LNCaP clone FGC (cell line): ENCODE data around the gene SEMA4D.
A peak's percentile ranks its signal among the peaks of the same experiment; 100 is the strongest.
"Not testable (repeated sequence)": the region's sequence is repeated elsewhere in the genome, so short reads cannot be mapped to it uniquely, and the experiment has no call there.

Experiments
- DNase-seq: peaks from one replicate; pipeline ENCODE4 v3.0.0-alpha.2; 2011; ENCODE audit warnings: low read depth
- H3K4me3 ChIP-seq: 2 replicates; pipeline ENCODE4 v1.5.1; 2011; ENCODE audit warnings: mild to moderate bottlenecking, low read depth, low read length, control low read depth
- TF ChIP-seq, protein P1 (sequence below): IDR thresholded peaks from 2 replicates; pipeline ENCODE4 v1.5.1; 2012; ENCODE audit warnings: mild to moderate bottlenecking; ENCODE audit not compliant: control insufficient read depth, insufficient read depth; ENCODE audit errors: extremely low read depth

SEMA4D gene

DNA sequence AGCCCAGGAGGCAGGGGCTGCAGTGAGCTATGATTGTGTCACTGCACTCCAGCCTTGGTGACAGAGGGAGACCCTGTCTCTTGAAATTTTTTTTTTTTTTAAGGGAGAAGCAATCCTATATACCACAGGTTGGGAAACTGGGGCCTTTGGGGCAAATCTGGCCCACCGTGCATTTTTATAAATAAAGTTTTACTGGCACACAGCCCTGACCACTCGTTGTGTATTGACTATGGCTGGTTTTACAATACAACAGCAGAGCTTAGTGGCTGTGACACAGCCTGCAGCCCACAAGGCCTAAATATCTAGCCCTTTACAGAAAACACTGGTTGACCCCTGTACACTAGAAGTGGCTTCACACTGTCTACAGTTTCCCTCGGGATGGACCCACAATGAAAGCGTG lies 121.6 kb downstream of the SEMA4D start:
- DNase-seq = no peak
- H3K4me3 ChIP-seq = no peak overlapping the region
- TF ChIP-seq, protein P1, sequence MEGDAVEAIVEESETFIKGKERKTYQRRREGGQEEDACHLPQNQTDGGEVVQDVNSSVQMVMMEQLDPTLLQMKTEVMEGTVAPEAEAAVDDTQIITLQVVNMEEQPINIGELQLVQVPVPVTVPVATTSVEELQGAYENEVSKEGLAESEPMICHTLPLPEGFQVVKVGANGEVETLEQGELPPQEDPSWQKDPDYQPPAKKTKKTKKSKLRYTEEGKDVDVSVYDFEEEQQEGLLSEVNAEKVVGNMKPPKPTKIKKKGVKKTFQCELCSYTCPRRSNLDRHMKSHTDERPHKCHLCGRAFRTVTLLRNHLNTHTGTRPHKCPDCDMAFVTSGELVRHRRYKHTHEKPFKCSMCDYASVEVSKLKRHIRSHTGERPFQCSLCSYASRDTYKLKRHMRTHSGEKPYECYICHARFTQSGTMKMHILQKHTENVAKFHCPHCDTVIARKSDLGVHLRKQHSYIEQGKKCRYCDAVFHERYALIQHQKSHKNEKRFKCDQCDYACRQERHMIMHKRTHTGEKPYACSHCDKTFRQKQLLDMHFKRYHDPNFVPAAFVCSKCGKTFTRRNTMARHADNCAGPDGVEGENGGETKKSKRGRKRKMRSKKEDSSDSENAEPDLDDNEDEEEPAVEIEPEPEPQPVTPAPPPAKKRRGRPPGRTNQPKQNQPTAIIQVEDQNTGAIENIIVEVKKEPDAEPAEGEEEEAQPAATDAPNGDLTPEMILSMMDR = no peak

DNA sequence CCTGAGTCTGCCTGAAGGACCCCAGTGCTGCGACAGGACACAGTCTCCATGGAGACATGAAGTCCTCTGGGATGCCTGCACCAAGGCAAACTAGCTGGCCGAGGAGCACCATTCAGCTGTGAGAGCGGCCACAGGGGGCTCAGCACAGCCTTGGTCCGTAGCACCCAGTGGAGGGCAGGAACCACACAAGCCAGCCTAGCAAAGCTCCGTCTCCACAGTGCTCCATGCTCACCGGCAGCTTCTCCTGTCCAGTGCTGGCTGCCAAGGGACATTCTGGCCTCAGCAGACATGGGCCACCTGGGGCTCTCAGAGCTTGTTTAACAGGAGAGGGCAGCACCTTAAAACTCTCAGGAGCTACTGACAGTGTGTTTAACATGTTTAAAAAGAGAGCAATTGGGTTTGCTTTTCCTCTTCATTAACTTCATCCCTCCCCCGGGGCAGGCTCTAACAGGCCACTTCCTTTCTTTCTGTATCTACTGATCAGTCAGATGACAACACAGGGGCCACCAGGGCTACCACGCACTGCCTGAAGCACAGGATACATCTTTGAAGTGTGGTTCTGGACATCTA lies 122.6 kb downstream of the SEMA4D start:
- no peak overlapping the region for H3K4me3 ChIP-seq
- TF ChIP-seq, protein P1 = peak; percentile 28; the same call in 1 of the 2 replicates
- no peak for DNase-seq

DNA sequence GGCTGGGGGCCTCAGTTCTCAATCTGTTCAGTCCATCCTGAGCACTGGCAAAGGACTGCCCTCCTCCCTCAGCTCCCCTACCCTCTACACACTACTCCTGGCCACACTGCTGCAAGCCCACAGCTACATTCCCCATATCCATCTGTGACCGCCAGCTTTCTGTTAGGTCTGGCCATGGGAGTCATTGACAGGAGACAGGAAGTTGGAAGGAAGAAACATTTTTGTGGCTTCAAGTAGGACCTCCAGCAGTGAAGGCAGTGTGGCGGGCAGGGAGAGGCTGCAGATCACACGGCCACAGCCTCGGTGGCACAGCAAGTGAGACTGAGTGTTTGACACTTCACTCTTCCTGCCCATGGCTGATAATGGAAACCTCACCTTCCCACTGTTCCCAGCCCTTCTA lies 123.7 kb downstream of the SEMA4D start:
- TF ChIP-seq, protein P1 = no peak
- no peak overlapping the region for H3K4me3 ChIP-seq
- no peak for DNase-seq

DNA sequence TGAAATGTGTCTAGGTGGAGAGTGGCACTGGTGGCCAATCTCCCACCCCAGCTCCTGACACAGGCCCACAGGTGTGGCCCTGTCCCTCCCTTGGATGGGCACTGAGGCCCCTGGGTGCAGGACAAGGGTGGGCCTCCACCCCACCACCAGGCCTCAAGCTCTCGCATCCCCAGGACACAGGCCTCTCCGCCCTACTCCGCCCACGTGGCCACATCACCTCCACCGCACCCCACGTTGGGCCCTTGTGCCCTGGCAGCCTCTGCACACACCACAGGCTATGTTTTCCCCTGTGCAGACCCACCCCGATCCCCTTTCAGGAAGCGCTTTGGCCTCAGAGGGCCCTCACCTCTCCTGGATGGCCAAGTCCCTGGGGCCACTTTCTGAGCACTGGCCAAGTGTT lies 124.9 kb downstream of the SEMA4D start:
- no peak overlapping the region for H3K4me3 ChIP-seq
- TF ChIP-seq, protein P1 = no peak
- no peak for DNase-seq

DNA sequence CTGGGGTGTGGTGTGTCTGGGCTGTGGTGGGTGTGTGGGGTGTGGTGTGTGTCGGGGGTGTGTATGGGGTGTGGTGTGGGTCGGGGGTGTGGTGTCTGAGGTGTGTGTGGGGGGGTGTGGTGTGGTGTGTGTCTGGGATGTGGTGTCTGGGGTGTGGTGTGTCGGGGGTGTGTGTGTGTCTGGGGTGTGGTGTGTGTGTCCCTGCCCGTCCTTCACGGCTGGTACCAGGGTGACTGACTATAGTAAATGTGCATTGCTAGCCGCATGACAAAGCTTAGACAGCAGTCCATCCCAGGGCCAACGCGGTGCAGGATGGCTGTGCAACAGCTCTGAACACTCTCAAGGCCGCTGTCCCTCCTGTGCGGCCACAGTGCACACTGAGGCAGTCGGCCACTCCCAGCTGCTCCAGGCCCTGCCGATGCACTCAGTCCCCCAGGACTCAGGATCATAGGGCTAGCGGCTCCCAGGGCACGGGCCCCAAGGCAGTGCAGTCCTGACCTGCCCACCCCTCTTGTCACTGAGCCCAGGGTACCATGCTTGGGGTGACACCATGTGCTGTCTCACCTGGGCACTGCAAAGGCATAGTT lies 125.6 kb downstream of the SEMA4D start:
- H3K4me3 ChIP-seq = no peak overlapping the region
- no peak for DNase-seq
- TF ChIP-seq, protein P1 = no peak

DNA sequence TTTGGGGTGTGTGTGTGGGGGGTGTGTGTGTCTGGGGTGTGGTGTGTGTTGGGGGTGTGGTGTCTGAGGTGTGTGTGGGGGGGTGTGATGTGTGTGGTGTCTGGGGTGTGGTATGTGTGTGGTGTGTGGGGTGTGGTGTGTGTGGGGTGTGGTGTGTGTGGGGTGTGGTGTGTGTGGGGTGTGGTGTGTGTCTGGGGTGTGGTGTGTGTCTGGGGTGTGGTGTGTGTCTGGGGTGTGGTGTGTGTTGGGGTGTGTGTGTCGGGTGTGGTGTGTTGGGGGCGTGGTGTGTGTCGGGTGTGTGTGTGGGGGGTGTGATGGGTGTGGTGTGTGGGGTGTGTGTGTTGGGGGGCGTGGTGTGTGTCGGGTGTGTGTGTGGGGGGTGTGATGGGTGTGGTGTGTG lies 126.1 kb downstream of the SEMA4D start:
- H3K4me3 ChIP-seq, DNase-seq: not testable (repeated sequence)

DNA sequence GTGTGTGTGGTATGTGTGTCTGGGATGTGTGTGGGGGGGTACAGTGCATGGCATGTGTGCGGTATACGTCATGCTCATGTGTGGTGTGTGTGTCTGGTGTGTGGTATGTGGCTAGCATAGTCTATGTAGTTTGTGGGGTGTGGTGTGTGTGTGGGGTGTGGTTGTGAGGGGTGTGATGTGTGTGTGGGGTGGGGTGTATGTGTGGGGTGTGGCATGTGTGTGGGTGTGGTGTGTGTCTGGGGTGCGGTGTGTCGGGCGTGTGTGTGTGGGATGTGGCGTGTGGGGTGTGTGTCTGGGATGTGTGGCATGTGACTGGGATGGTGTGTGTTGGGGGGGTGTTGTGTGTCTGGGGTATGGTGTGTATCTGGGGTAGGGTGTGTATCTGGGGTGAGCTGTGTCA lies 127.3 kb downstream of the SEMA4D start:
- H3K4me3 ChIP-seq = no peak overlapping the region
- TF ChIP-seq, protein P1 = no peak
- no peak for DNase-seq
